HG03520 (cell line): Measurements from ENCODE around the gene NAA10.

Experiments
- ATAC-seq: cut with Tn5 transposase; IDR thresholded peaks from one replicate; pipeline ENCODE4 v1.9.1; 2021; ENCODE audit warnings: mild to moderate bottlenecking, moderate library complexity; ENCODE audit not compliant: unreplicated experiment

Gene NAA10

GRCh38 chrX:153967536-153968224, 32.8 kb upstream of the NAA10 start:
- no peak for ATAC-seq

- no peak for ATAC-seq
These were observed 32.2 kb upstream of the NAA10 start for GRCh38 chrX:153966841-153967535.

DNA sequence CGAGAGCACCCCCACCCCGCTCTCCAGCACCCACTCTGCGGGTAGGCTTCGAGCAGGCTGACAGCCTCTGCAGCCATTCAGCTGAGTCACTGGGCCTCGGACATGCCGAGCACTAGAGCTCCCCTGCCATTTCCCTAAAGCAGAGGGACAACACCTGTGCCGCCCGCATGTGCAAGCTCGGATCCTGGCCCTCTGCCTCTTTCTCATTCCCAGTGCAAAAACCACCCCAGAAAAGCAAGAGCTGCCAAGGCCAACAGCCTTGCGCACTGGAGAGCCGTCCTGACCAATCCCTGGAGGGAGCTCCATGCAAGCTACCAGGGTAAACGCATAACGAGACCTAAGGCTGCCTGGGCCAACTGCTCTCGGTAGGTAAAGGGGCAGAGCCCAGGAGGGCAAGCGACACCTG, 31.4 kb upstream of the NAA10 start:
- no peak for ATAC-seq

- ATAC-seq: no peak
These were observed 30.6 kb upstream of the NAA10 start for GRCh38 chrX:153965406-153965805.

GRCh38 chrX:153964105-153964504, 29.3 kb upstream of the NAA10 start:
- ATAC-seq: no peak

GRCh38 chrX:153963546-153963945, 28.7 kb upstream of the NAA10 start:
- ATAC-seq: no peak

- no peak for ATAC-seq
These were observed 26.5 kb upstream of the NAA10 start for GRCh38 chrX:153961292-153961691.

DNA sequence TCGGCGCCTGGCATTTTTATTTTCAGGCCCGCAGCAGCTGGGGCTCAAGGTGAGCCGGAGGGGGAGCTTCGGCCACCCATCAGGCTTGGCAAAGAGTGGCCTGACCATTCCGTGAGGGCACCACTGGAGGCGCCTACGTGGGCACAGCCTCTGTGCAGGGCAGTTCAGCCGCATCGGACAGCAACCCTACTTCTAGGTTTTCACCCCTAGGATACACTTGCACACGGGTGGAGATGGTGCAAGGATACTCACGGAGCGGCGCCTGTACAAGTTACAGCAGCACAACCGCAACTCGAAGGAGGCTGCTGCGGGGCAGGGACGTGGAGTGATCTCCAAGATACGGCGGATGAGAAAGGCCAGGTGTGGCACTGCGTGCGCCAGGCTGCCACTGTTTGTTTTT, 25.9 kb upstream of the NAA10 start:
- ATAC-seq: no peak

DNA sequence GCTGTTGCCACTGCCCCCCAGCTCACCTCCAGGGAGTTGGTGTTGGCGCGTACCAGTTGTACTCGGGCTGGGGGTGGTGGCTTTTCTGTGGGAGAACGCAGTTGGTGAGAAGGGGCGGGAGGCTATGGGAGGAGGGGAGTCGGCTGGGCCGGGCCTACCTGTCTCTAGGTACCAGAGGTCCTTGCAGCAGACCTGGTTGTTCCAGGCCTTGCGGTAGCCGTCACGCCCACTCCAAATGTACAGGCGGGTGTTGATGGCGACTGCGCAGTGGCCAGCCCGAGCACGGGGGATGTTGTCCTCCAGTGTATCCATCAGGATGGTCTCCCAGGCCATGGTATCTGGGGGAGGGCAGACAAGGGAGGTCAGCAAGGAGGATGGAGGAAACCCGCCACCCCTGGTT, 25.2 kb upstream of the NAA10 start:
- ATAC-seq: no peak

DNA sequence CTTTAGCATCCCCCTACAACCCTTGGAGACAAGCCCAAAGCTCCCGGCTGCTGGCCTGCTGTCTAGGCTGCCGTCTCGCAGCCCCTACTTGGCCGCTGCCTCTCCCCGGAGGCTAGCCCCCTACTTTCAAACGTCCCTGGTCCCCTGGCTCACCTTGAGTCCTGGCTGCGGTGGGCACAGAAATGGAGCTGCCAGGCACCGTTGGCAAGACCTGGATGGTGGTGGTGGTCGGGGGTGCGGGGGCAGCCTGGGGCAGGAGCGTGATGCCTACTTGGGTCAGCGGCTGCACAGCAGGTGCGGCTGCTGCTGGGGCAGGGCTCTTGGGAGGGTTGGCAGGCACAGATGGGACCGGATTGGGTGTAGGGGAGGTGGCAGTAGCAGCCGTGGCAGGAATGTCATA, 24.8 kb upstream of the NAA10 start:
- no peak for ATAC-seq

DNA sequence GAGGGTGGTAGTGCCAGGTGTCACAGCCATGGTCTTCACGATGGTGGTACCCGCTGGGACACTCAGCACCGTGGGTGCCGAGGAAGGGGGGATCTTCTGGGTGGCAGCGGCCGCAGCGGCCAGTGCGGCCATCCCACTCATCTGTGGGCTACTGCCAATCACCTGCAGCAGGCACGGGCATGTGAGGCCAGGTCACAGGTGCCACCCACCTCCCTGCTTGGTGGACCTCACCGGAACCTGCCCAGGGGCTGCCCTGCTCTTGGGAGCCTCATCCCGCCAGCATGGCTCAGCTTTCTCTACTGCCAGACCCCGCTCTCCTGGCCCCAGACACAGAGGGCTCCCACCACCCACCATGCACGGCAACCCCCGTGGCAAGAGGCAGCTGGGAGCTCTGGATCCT, 23.8 kb upstream of the NAA10 start:
- ATAC-seq: no peak

- no peak for ATAC-seq
These were observed 22.4 kb upstream of the NAA10 start for GRCh38 chrX:153957224-153957623.

DNA sequence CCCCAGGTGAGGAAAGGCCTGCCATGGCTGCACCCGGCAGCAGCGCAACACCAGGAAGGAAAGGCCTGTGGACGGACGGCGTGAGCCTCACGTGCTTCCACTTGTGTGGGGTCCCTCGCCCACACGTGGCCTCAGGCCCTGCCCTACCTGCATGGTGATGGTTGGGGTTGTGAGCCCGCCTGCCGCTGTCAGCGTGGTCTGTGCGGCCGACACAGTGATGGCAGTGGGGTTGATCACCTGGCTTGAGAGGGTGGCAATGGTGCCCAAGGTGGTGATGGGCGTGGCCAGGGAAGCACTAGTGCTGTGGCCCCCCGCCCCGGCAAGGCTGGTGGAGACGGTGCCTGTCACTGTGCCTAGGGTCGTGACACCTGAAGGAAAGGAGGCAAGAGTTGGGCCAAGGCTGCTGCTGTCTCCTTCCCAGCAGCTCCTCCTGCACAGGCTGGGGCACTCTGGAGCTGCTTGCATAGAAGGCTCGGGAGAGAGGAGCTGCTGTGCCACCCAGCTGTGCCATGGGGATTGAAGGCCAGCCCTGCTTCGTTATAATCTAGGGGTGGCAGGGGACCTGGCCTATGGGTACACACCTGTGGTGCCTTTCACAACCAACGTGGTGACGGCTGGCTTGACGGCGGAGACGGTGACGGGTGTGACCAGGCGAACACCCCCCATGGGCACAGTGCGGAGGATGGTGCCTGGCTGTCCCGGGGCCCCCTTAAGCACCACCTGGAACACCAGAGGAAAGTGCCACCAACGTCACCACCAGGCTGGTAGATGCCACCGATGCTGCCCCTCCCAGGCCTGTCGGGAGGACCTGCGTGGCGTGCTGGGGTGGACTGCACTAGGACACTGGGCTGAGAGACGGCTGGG, 21.4 kb upstream of the NAA10 start:
- ATAC-seq: no peak

- no peak for ATAC-seq
These were observed 20.4 kb upstream of the NAA10 start for GRCh38 chrX:153955228-153955732.

DNA sequence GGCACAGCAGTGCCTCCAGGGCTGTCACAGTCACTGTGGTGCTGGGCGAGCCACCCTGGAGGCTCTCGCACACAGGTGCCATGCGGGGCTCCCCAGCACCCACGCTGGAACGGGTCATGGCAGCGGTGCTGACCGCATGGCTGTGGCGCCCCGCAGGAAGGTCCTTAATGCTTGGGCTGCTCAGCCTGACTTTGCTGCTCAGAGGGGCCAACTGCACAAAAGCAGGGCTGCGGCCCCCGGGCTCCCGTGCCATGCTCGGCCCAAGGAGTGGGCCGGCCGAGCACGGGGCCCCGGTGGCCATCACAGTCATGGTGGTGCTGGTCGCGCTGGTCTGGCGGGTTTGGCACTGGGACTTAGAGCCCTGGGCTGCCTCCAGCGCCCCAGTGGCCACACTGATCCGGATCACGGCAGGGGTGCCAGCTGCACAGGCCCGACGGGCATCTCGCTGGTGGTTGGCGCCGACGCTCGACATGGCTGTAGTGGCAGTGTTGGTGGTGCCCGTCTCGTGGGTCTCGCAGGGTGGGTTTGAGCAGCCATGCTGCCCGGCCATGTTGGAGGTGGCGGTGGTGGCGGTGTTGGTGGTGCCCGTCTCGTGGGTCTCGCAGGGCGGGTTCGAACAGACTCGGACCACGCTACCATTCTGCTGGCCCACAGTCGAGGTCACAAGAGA, 19.9 kb upstream of the NAA10 start:
- ATAC-seq: no peak

DNA sequence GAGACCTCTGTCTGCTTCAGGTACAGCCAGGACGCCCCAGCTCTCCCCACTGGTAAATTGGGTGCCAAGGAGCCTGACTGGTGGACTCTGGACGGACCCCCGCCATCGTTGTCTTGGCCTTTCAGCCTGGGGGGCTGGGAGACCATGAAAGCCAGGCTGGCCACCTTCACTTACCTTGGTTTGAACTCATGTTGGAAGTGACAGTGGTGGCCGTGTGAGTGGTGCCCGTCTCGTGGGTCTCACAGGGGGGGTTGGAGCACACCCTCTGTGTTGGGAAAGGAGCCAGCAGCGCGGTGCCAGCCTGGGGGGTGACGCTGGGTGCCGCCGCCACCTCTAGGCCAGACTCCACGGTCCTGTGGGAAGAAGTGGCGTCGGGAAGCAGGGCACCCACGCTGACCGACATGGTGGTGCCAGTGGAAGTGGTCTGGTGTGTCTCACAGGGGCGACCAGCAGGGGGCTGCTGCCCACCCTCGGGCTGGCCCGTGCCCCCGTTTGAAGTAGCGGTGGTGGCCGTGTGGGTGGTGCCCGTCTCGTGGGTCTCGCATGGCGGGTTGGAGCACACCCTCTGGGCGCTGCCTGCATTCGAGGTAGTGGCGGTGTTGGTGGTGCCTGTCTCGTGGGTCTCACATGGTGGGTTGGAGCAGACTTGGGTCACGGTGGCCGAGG, 19.2 kb upstream of the NAA10 start:
- no peak for ATAC-seq

DNA sequence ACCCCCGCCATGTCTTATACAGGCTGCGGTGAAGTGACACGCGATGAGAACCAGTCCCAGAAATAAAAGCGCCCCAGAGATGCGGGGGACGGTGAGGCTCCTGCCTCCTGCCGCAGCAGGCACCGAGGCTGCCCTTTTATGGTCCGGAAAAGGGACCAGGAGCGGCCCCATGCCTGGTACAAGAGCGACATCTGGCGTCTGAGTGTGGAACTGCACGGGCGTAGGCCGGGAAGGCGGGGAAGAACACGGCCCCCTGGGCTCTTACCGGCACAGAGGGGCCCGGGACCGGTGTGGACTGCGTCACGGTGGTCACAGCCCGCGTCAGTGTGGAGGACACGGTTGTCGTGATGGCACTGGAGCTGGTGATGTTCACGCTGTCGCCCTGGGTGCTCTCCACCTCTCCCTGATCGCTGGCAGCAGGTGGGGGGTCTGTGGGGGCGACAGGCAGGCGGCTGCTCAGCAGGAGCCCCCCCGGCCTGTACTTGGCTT, 18.5 kb upstream of the NAA10 start:
- ATAC-seq: peak; percentile 45

GRCh38 chrX:153952373-153953026, 17.7 kb upstream of the NAA10 start:
- ATAC-seq: no peak

DNA sequence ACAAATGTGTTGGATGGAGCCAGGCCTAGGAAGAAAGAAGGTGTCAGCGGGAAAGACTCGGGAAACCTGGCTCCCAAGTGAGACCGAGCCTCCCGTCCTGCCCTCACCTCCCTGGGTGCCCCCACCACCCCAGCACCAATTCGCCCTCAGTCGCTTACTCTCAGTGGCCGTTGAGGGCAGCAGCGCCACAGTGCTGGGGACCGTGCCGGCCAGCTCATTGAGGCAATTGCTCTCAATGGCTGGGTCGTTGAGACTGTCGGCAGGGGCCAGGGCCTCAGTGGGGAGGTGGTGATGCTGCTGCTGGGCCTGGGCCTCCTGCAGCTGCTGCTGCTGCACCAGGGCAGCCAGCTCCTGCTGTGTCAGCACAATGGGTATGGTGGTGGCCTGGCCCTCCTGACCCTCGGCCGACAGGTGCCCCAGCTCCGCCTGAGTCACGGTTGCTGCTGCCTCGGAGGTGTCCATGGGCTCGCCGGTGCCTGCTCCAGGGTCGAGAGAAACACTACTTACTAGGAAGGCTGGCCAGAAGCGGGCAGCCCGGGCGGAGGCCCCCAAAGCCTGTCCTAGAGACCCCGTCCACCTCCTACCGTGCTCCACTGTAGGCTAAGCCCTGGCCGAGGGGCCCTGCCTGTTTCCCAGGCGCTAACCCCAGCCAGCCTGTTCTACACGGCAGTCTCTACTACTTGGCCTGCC, 17.0 kb upstream of the NAA10 start:
- ATAC-seq: no peak
